Astrocyte (in vitro differentiated cells and primary cell): ENCODE results near the gene MATR3. TPM values are rescaled to one million over a fixed set of nuclear protein-coding genes. Genes with fewer than 3 reads are reported as not detected.

ENCODE experiments used
- DNase-seq: peaks from one replicate; pipeline ENCODE4 v3.0.0-alpha.2; 2010; ENCODE audit warnings: low read depth
- FAIRE-seq: peaks from 2 replicates; lab custom pipeline; 2011; peaks lifted over from hg19 to GRCh38; lab: Jason Lieb, UNC
- H2AFZ ChIP-seq: 2 replicates; pipeline ENCODE4 v1.6.0; 2012; ENCODE audit warnings: low read depth, low read length, inconsistent platforms
- H3K27ac ChIP-seq: 2 replicates; pipeline ENCODE4 v1.5.1; 2011; ENCODE audit warnings: low read depth, low read length, inconsistent platforms
- H3K27me3 ChIP-seq: 2 replicates; pipeline ENCODE4 v1.6.0; 2011; ENCODE audit warnings: low read length, inconsistent platforms; ENCODE audit not compliant: insufficient read depth
- H3K36me3 ChIP-seq: 2 replicates; pipeline ENCODE4 v1.5.1; 2011; ENCODE audit warnings: low read length, inconsistent platforms; ENCODE audit not compliant: insufficient read depth
- H3K4me1 ChIP-seq: 2 replicates; pipeline ENCODE4 v1.5.1; 2011; ENCODE audit warnings: low read length, inconsistent platforms; ENCODE audit not compliant: insufficient read depth
- H3K4me2 ChIP-seq: 2 replicates; pipeline ENCODE4 v1.6.0; 2012; ENCODE audit warnings: low read length, inconsistent platforms
- H3K4me3 ChIP-seq: 2 replicates; pipeline ENCODE4 v1.5.1; 2011; ENCODE audit warnings: low read depth, mild to moderate bottlenecking, low read length, inconsistent platforms; ENCODE audit not compliant: insufficient read depth
- H3K79me2 ChIP-seq: 2 replicates; pipeline ENCODE4 v1.6.0; 2012; ENCODE audit warnings: mild to moderate bottlenecking, low read length, inconsistent platforms; ENCODE audit not compliant: insufficient read depth
- H3K9ac ChIP-seq: 2 replicates; pipeline ENCODE4 v1.6.0; 2012; ENCODE audit warnings: mild to moderate bottlenecking, low read length, inconsistent platforms
- H3K9me3 ChIP-seq: 2 replicates; pipeline ENCODE4 v1.5.1; 2012; ENCODE audit warnings: low read depth, mild to moderate bottlenecking, low read length, inconsistent platforms; ENCODE audit not compliant: insufficient read depth
- H4K20me1 ChIP-seq: 2 replicates; pipeline ENCODE4 v1.6.0; 2012; ENCODE audit warnings: low read length, inconsistent platforms; ENCODE audit not compliant: insufficient read depth
- H3K27ac Mint-ChIP-seq: one replicate; pipeline ENCODE4 v1.8.0; 2021; ENCODE audit warnings: mild to moderate bottlenecking, mixed read lengths; ENCODE audit not compliant: unreplicated experiment
- H3K27me3 Mint-ChIP-seq: one replicate; pipeline ENCODE4 v1.8.0; 2021; ENCODE audit warnings: low read depth, mixed read lengths; ENCODE audit not compliant: unreplicated experiment
- H3K36me3 Mint-ChIP-seq: one replicate; pipeline ENCODE4 v1.8.0; 2021; ENCODE audit warnings: low read depth, mixed read lengths; ENCODE audit not compliant: unreplicated experiment
- H3K4me1 Mint-ChIP-seq: one replicate; pipeline ENCODE4 v1.8.0; 2021; ENCODE audit warnings: low read depth, mixed read lengths; ENCODE audit not compliant: unreplicated experiment
- H3K4me3 Mint-ChIP-seq: one replicate; pipeline ENCODE4 v1.8.0; 2021; ENCODE audit warnings: mild to moderate bottlenecking, moderate library complexity, mixed read lengths; ENCODE audit not compliant: unreplicated experiment
- H3K9me3 Mint-ChIP-seq: one replicate; pipeline ENCODE4 v1.8.0; 2021; ENCODE audit warnings: mild to moderate bottlenecking, mixed read lengths; ENCODE audit not compliant: unreplicated experiment
- EZH2 ChIP-seq: IDR thresholded peaks from 2 replicates; pipeline ENCODE4 v1.6.1; 2012; ENCODE audit warnings: mild to moderate bottlenecking, low read length, inconsistent platforms; ENCODE audit not compliant: insufficient read depth
- total RNA-seq: library from RNA; stranded (reverse); gene quantifications from 2 replicates; pipeline ENCODE4 v1.2.1, GENCODE V29; 2021
- TF ChIP-seq, protein P1 (sequence below): IDR thresholded peaks from 2 replicates; pipeline ENCODE4 v1.5.1; 2011; ENCODE audit warnings: low read depth, mild to moderate bottlenecking, inconsistent platforms, low read length, moderate library complexity; ENCODE audit not compliant: insufficient read depth

Gene MATR3
- total RNA-seq, 1 donor from 2014 or later = 126 TPM

DNA sequence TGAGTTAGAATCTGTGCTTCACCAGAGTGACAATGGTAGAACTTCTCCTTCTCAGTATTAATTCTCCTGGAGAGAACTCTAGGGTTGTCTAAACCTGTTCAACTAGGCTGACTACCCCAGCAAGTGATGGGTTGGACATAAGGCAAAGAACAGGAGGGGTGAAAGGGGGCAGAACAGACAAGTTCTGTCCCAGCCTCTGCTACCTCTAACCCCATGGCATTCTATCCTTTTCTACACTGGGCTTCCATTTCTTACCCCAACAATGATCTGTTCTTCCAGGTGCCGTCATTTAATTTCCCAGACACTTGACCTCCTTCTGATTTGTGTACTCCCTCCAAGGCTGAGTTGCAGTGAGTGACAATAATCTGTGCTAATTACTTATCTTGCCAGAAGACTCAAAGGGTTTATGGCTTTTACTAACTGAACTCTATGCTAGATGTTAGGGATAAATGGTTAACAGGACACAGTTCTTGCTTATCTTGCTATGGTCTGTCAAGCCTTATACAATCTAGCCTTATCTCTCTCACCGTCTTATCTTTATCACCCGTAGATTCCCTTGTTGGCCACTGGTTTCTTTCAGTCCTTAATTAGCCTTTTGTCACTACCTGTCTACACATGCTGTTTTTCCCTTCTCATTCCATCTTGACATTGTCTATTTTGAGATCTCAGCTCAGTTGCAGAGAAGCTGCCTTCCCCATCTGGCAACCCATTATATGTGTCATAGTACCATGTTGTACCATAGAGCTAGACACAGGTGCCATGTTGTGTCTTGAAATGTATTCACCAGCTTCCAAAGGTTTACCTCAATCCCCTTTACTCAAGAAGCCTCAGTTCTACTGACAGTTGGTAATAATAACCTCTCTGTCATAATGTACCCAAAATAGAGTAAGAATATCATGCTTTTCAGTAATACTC is 10.0 kb upstream of the MATR3 start:
- H3K36me3 ChIP-seq = peaks cover 43% of the 10 kb centered on the region
- no peak for DNase-seq
- no peak overlapping the region for H3K27ac ChIP-seq

DNA sequence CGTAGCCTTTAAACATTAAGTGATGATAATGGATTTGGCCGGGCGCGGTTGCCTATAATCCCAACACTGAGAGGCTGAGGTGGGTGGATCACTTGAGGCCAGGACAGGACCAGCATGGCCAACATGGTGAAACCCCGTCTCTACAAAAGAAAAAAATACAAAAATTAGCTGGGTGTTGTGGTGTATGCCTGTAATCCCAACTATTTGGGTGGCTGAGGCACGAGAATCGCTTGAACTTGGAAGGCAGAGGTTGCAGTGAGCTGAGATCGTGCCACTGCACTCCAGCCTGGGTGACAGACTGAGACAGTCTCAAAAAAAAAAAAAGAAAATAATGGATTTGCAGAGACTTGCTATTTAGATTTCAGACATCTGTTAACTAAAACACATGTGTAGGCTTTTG is 9.2 kb upstream of the MATR3 start:
- TF ChIP-seq, protein P1, sequence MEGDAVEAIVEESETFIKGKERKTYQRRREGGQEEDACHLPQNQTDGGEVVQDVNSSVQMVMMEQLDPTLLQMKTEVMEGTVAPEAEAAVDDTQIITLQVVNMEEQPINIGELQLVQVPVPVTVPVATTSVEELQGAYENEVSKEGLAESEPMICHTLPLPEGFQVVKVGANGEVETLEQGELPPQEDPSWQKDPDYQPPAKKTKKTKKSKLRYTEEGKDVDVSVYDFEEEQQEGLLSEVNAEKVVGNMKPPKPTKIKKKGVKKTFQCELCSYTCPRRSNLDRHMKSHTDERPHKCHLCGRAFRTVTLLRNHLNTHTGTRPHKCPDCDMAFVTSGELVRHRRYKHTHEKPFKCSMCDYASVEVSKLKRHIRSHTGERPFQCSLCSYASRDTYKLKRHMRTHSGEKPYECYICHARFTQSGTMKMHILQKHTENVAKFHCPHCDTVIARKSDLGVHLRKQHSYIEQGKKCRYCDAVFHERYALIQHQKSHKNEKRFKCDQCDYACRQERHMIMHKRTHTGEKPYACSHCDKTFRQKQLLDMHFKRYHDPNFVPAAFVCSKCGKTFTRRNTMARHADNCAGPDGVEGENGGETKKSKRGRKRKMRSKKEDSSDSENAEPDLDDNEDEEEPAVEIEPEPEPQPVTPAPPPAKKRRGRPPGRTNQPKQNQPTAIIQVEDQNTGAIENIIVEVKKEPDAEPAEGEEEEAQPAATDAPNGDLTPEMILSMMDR = no peak
- TF ChIP-seq EZH2 = no peak
- Histone ChIP-seq H4K20me1 (peaks cover 49% of the 10 kb centered on the region), H3K79me2 (peaks cover 3% of the 10 kb centered on the region), H3K27me3 (no peaks in the 10 kb centered on the region), H3K27ac (no peak overlapping the region), H3K9ac (no peak overlapping the region), H3K4me3 (no peak overlapping the region), H3K9me3 (no peaks in the 10 kb centered on the region), H2AFZ (no peak overlapping the region), H3K36me3 (peaks cover 39% of the 10 kb centered on the region), H3K4me2 (no peak overlapping the region), H3K4me1 (peaks cover 9% of the 10 kb centered on the region)
- H3K4me3 Mint-ChIP-seq = no peak overlapping the region
- peaks cover 25% of the 10 kb centered on the region for H3K36me3 Mint-ChIP-seq
- peaks cover 10% of the 10 kb centered on the region for H3K4me1 Mint-ChIP-seq
- peaks cover 1% of the 10 kb centered on the region for H3K9me3 Mint-ChIP-seq
- H3K27me3 Mint-ChIP-seq = no peaks in the 10 kb centered on the region
- FAIRE-seq (no peak), DNase-seq (no peak)
- H3K27ac Mint-ChIP-seq = no peak overlapping the region

More for the DNA sequence above, 10.0 kb upstream of the MATR3 start:
- Histone ChIP-seq H3K9ac (no peak overlapping the region), H3K79me2 (peaks cover 4% of the 10 kb centered on the region), H3K4me3 (no peak overlapping the region), H3K27me3 (no peaks in the 10 kb centered on the region), H3K4me2 (no peak overlapping the region), H3K9me3 (no peaks in the 10 kb centered on the region), H2AFZ (no peak overlapping the region), H3K4me1 (peaks cover 9% of the 10 kb centered on the region), H4K20me1 (peaks cover 54% of the 10 kb centered on the region)
- no peak for FAIRE-seq
- H3K9me3 Mint-ChIP-seq = peaks cover 1% of the 10 kb centered on the region
- peaks cover 25% of the 10 kb centered on the region for H3K36me3 Mint-ChIP-seq
- H3K27ac Mint-ChIP-seq = no peak overlapping the region
- peaks cover 10% of the 10 kb centered on the region for H3K4me1 Mint-ChIP-seq
- TF ChIP-seq, protein P1 = no peak
- H3K27me3 Mint-ChIP-seq = no peaks in the 10 kb centered on the region
- H3K4me3 Mint-ChIP-seq = no peak overlapping the region
